ENCODE measurements around the gene AP3S2.

AP3S2 gene

GRCh38 chr15:89814112-89814742, 79.6 kb downstream of the AP3S2 start:
- peak; percentile 48 for DNase-seq (ENCODE audit: low spot score)

GRCh38 chr15:89813381-89814111, 80.2 kb downstream of the AP3S2 start:
- no peak for DNase-seq (ENCODE audit: low spot score)

- DNase-seq (ENCODE audit: low spot score) = no peak
Measured at GRCh38 chr15:89812847-89813320, 80.9 kb downstream of the AP3S2 start.

- DNase-seq (ENCODE audit: low spot score) = no peak
Measured at GRCh38 chr15:89812011-89812846, 81.6 kb downstream of the AP3S2 start.

GRCh38 chr15:89810837-89811236, 83.0 kb downstream of the AP3S2 start:
- DNase-seq (ENCODE audit: low spot score) = no peak

- no peak for DNase-seq (ENCODE audit: low spot score)
Measured at GRCh38 chr15:89809787-89810148, 84.0 kb downstream of the AP3S2 start.

- DNase-seq (ENCODE audit: low spot score) = no peak
Measured at GRCh38 chr15:89809093-89809786, 84.6 kb downstream of the AP3S2 start.

GRCh38 chr15:89808160-89808870, 85.5 kb downstream of the AP3S2 start:
- DNase-seq (ENCODE audit: low spot score) = no peak

GRCh38 chr15:89807689-89808088, 86.1 kb downstream of the AP3S2 start:
- no peak for DNase-seq (ENCODE audit: low spot score)

GRCh38 chr15:89806559-89807550, 86.9 kb downstream of the AP3S2 start:
- DNase-seq (ENCODE audit: low spot score) = no peak

- no peak for DNase-seq (ENCODE audit: low spot score)
Measured at GRCh38 chr15:89806210-89806558, 87.6 kb downstream of the AP3S2 start.

GRCh38 chr15:89805241-89806209, 88.3 kb downstream of the AP3S2 start:
- no peak for DNase-seq (ENCODE audit: low spot score)

- DNase-seq (ENCODE audit: low spot score) = no peak
Measured at GRCh38 chr15:89803941-89804800, 89.6 kb downstream of the AP3S2 start.

GRCh38 chr15:89802986-89803824, 90.6 kb downstream of the AP3S2 start:
- DNase-seq (ENCODE audit: low spot score) = no peak

GRCh38 chr15:89802231-89802928, 91.4 kb downstream of the AP3S2 start:
- no peak for DNase-seq (ENCODE audit: low spot score)

- DNase-seq (ENCODE audit: low spot score) = no peak
Measured at GRCh38 chr15:89801471-89802195, 92.2 kb downstream of the AP3S2 start.

Measured in germinal center (tissue), 1 donor.